A673 (cell line): ENCODE measurements around the gene NGEF. TPM values are rescaled to one million over a fixed set of nuclear protein-coding genes. Genes with fewer than 3 reads are reported as not detected.

Experiments
- BruUV-seq: library from RNA; stranded (reverse); fragments of 400-500 nt; replicated peaks from 2 replicates; lab custom pipeline; 2021; lab: Mats Ljungman, UMichigan
- CTCF ChIA-PET: fragments of 300-600 bp; sonication (Branson Sonifier 250); formaldehyde crosslinking; loops from one replicate; lab custom pipeline; 2022; ENCODE audit warnings: antibody characterized with exemption; lab: Charles Lee
- POLR2A ChIA-PET: fragments of 300-600 bp; sonication (Branson Sonifier 250); formaldehyde crosslinking; loops from one replicate; lab custom pipeline; 2022; ENCODE audit warnings: antibody characterized with exemption; ENCODE audit not compliant: low non-redundant PET; lab: Charles Lee
- DNase-seq: peaks from one replicate; pipeline ENCODE4 v3.0.0-alpha.2; 2015; ENCODE audit warnings: low spot score
- H3K27ac ChIP-seq: fragments of 200-600 bp; sonication (generic); 2 replicates; pipeline ENCODE4 v1.5.1; 2016; ENCODE audit warnings: mixed run types, low read depth, mild to moderate bottlenecking, mixed read lengths, antibody characterized with exemption, low read length; ENCODE audit not compliant: poor library complexity, severe bottlenecking
- H3K27me3 ChIP-seq: fragments of 200-600 bp; sonication (generic); replicated peaks from 2 replicates; pipeline ENCODE4 v1.6.1; 2017; ENCODE audit warnings: mixed run types, low read depth, mild to moderate bottlenecking, mixed read lengths, antibody characterized with exemption, low read length; ENCODE audit not compliant: insufficient read depth, poor library complexity
- H3K36me3 ChIP-seq: fragments of 200-600 bp; sonication (generic); 2 replicates; pipeline ENCODE4 v1.6.1; 2016; ENCODE audit warnings: mixed run types, mild to moderate bottlenecking, mixed read lengths, antibody characterized with exemption, low read length; ENCODE audit not compliant: insufficient read depth, poor library complexity, severe bottlenecking
- H3K4me1 ChIP-seq: fragments of 200-600 bp; sonication (generic); 2 replicates; pipeline ENCODE4 v1.6.1; 2017; ENCODE audit warnings: mixed run types, mild to moderate bottlenecking, mixed read lengths, antibody characterized with exemption, low read length; ENCODE audit not compliant: insufficient read depth, poor library complexity, severe bottlenecking
- H3K4me3 ChIP-seq: fragments of 200-600 bp; sonication (generic); 2 replicates; pipeline ENCODE4 v1.5.1; 2016; ENCODE audit warnings: low read depth, mixed run types, mild to moderate bottlenecking, mixed read lengths, low read length; ENCODE audit not compliant: poor library complexity, severe bottlenecking
- H3K9me3 ChIP-seq: fragments of 200-600 bp; sonication (generic); 2 replicates; pipeline ENCODE4 v1.6.1; 2016; ENCODE audit warnings: mixed run types, low read depth, mild to moderate bottlenecking, mixed read lengths, antibody characterized with exemption, low read length; ENCODE audit not compliant: poor library complexity, severe bottlenecking
- EZH2 ChIP-seq: fragments of 200-600 bp; sonication (generic); IDR thresholded peaks from 2 replicates; pipeline ENCODE4 v1.6.1; 2017; ENCODE audit warnings: borderline replicate concordance, low read depth, mild to moderate bottlenecking, mixed read lengths, antibody characterized with exemption, low read length; ENCODE audit not compliant: poor library complexity, severe bottlenecking
- intact Hi-C: fragments of 100-400 bp; cut with micrococcal nuclease; formaldehyde crosslinking; loops from one replicate; pipeline ENCODE4 v1.10.0; 2022; ENCODE audit not compliant: unreplicated experiment
- total RNA-seq: library from RNA; stranded (reverse); gene quantifications from 2 replicates; pipeline ENCODE4 v1.2.3, GENCODE V29; 2021
- TF ChIP-seq, protein P1 (sequence below): fragments of 300-800, 200-600 bp; sonication (generic); conservative IDR thresholded peaks from 2 replicates; pipeline ENCODE4 v1.5.1; 2017; ENCODE audit warnings: low read depth, mild to moderate bottlenecking, antibody characterized with exemption, low read length, moderate library complexity, mixed read lengths

NGEF gene
- total RNA-seq, 1 experiment from 2014 or later, result 0.69 TPM

GRCh38 chr2:232971744-232972143 is 41.3 kb downstream of the NGEF start:
- Histone ChIP-seq H3K27me3 (no peaks in the 10 kb centered on the region), H3K36me3 (no peaks in the 10 kb centered on the region), H3K4me3 (no peak overlapping the region), H3K4me1 (no peaks in the 10 kb centered on the region), H3K9me3 (no peaks in the 10 kb centered on the region), H3K27ac (no peak overlapping the region)
- intact Hi-C loops, result no loop called here
- BruUV-seq, result no TSS peak
- CTCF ChIA-PET, result no interaction called here
- no peak for DNase-seq
- no peak for TF ChIP-seq EZH2
- TF ChIP-seq, protein P1, sequence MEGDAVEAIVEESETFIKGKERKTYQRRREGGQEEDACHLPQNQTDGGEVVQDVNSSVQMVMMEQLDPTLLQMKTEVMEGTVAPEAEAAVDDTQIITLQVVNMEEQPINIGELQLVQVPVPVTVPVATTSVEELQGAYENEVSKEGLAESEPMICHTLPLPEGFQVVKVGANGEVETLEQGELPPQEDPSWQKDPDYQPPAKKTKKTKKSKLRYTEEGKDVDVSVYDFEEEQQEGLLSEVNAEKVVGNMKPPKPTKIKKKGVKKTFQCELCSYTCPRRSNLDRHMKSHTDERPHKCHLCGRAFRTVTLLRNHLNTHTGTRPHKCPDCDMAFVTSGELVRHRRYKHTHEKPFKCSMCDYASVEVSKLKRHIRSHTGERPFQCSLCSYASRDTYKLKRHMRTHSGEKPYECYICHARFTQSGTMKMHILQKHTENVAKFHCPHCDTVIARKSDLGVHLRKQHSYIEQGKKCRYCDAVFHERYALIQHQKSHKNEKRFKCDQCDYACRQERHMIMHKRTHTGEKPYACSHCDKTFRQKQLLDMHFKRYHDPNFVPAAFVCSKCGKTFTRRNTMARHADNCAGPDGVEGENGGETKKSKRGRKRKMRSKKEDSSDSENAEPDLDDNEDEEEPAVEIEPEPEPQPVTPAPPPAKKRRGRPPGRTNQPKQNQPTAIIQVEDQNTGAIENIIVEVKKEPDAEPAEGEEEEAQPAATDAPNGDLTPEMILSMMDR, result no peak
- POLR2A ChIA-PET, result no interaction called here

DNA sequence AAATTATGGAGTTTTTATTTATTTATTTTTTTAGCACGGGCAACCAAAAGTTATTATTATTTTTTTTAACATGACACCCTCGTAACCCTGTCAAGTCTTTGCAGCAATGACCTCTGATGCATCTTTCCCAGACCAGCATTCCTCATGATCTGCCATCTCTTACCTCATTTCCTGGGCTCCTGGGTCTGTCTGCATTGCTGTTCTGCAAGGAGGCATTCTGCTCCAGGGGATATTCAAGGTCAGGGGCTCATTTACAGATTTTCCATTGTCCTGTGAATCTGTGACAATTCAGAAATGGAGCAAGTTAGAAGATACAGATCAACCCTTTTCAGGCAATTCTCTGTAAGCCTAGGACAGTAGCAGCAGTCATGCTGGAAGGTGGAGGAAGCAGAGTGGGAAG is 43.0 kb downstream of the NGEF start:
- intact Hi-C loops, result no loop called here
- DNase-seq, result no peak
- TF ChIP-seq, protein P1, result no peak
- TF ChIP-seq EZH2, result no peak
- Histone ChIP-seq H3K27ac (no peak overlapping the region), H3K4me1 (no peaks in the 10 kb centered on the region), H3K36me3 (no peaks in the 10 kb centered on the region), H3K27me3 (no peaks in the 10 kb centered on the region), H3K4me3 (no peak overlapping the region), H3K9me3 (peaks cover 8% of the 10 kb centered on the region)
- BruUV-seq, result no TSS peak
- POLR2A ChIA-PET, result no interaction called here
- CTCF ChIA-PET, result no interaction called here

DNA sequence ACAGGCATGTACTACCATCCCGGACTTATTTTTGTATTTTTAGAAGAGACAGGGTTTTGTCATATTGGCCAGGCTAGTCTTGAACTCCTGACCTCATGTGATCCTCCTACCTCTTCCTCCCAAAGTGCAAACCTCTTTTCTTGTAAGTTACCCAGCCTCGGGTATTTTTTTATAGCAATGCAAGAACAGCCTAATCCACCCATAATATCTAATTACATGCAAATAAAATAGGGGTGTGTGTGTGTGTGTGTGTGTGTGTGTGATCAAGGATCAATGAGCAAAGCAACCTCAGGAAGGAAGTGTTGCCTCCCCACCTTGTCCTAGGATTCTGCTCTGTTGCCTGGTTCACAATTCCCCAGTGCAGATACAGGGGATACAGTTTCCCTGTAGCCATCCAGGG is 45.6 kb downstream of the NGEF start:
- BruUV-seq, result no TSS peak
- no peak for DNase-seq

More for the DNA sequence above, 45.6 kb downstream of the NGEF start:
- no peak overlapping the region for H3K27ac ChIP-seq
- peaks cover 8% of the 10 kb centered on the region for H3K9me3 ChIP-seq
- TF ChIP-seq, protein P1, result no peak
- no peak for TF ChIP-seq EZH2
- ChIA-PET POLR2A (no interaction called here), CTCF (no interaction called here)
- no peaks in the 10 kb centered on the region for H3K27me3 ChIP-seq
- H3K4me1 ChIP-seq, result no peaks in the 10 kb centered on the region
- intact Hi-C loops, result no loop called here
- no peaks in the 10 kb centered on the region for H3K36me3 ChIP-seq
- no peak overlapping the region for H3K4me3 ChIP-seq
